ENCODE measurements around the gene SNX25. TPM values are rescaled to one million over a fixed set of nuclear protein-coding genes. Genes with fewer than 3 reads are reported as not detected.

The SNX25 gene
- total RNA-seq, 2 donors from 2014 or later: 13.3 to 30.6 TPM

GRCh38 chr4:185380320-185380719 lies 170.9 kb downstream of the SNX25 start:
- no peak overlapping the region for H3K27ac ChIP-seq
- no peak overlapping the region for H3K9ac ChIP-seq (ENCODE audit: low read depth in 2 of 2, low read length in 2 of 2)
- H3K27me3 ChIP-seq: no peaks in the 10 kb centered on the region
- no peaks in the 10 kb centered on the region for H3K36me3 ChIP-seq
- H3K9me3 ChIP-seq: no peaks in the 10 kb centered on the region
- no peaks in the 10 kb centered on the region for H3K4me1 ChIP-seq
- no peak for DNase-seq
- TF ChIP-seq CTCF (IDR thresholded peaks at IDR 0.05): no peak
- intact Hi-C loops (cut with DNase I): no loop called here
- no peak overlapping the region for H3K4me3 ChIP-seq

DNA sequence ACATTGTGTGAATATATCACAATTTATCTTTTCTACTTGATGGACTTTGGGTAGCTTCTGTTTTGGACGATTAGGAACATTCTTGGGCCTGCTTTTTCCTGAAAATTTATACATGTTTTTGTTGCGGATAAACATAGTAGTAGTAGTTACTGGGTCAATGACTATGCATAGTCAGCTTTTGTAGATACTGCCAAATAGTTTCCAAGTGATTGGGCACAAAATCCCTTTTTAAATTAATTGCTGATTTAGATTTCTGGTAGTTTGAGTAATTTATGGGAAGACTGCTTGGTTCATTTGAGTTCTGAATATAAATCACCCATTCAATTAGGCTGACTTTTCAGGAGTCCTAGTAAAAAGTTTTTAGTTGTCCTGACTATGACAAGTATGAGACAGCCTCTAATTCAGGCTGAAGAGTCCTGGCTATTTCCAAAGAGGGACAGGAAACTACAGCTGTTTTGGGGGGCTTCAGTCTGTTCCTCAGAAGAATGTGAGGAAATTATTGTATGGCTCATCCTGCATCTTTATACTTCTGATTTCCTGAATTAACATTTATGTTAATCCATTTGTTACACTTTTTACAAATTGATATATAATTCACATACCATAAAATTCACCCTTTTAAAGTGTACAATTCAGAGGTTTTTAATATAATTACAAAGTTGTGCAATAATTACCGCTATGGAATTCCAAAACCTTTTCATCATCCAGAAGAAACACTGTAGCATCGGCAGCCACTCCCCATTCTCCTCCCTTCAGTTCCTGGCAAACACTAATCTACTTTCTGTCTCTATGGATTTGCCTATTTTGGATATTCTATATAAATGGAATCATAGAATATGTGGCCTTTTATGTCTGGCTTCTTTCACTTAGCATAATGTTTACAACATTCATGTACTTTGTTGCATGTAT lies 172.1 kb downstream of the SNX25 start:
- DNase-seq: no peak
- no peaks in the 10 kb centered on the region for H3K9me3 ChIP-seq
- H3K36me3 ChIP-seq: no peaks in the 10 kb centered on the region
- no peak overlapping the region for H3K4me3 ChIP-seq
- TF ChIP-seq CTCF (IDR thresholded peaks at IDR 0.05): no peak
- no peak overlapping the region for H3K9ac ChIP-seq (ENCODE audit: low read depth in 2 of 2, low read length in 2 of 2)
- no peaks in the 10 kb centered on the region for H3K27me3 ChIP-seq
- intact Hi-C loops (cut with DNase I): no loop called here
- no peaks in the 10 kb centered on the region for H3K4me1 ChIP-seq
- H3K27ac ChIP-seq: no peak overlapping the region

DNA sequence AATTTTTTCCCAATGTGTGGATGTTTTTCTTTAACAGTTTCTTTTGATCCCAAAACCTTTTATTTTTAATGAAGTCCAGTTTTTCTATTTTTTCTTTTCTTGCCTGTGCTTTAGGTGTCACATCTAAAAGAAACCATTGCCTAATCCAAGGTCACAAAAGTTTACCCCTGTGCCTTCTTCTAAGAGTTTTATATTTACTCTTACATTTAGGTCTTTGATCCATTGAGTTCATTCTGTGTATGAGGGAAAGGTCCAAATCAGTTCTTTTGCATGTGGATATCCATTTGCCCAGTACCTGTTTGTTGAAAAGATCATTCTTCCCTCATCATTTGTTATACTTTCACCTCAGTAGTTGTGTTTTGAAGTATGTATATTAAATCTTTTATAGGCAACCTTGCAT lies 173.4 kb downstream of the SNX25 start:
- DNase-seq: no peak
- Histone ChIP-seq H3K4me3 (no peak overlapping the region), H3K4me1 (no peaks in the 10 kb centered on the region), H3K27me3 (no peaks in the 10 kb centered on the region), H3K9me3 (no peaks in the 10 kb centered on the region), H3K9ac (ENCODE audit: low read depth in 2 of 2, low read length in 2 of 2) (no peak overlapping the region), H3K27ac (no peak overlapping the region), H3K36me3 (no peaks in the 10 kb centered on the region)
- TF ChIP-seq CTCF (IDR thresholded peaks at IDR 0.05): no peak
- intact Hi-C loops (cut with DNase I): no loop called here

GRCh38 chr4:185383451-185383850 lies 174.1 kb downstream of the SNX25 start:
- Histone ChIP-seq H3K27ac (no peak overlapping the region), H3K4me3 (no peak overlapping the region), H3K36me3 (no peaks in the 10 kb centered on the region), H3K27me3 (no peaks in the 10 kb centered on the region), H3K4me1 (no peaks in the 10 kb centered on the region), H3K9me3 (no peaks in the 10 kb centered on the region), H3K9ac (ENCODE audit: low read depth in 2 of 2, low read length in 2 of 2) (peak overlapping the region in 1 of 2 donors; percentile 6)
- DNase-seq: peak; percentile 56
- no peak for TF ChIP-seq CTCF (IDR thresholded peaks at IDR 0.05)
- intact Hi-C loops (cut with DNase I): no loop called here

- no peak for TF ChIP-seq CTCF (IDR thresholded peaks at IDR 0.05)
- Histone ChIP-seq H3K27me3 (no peaks in the 10 kb centered on the region), H3K27ac (no peak overlapping the region), H3K9ac (ENCODE audit: low read depth in 2 of 2, low read length in 2 of 2) (peak overlapping the region in 1 of 2 donors; percentile 6), H3K4me1 (no peaks in the 10 kb centered on the region), H3K36me3 (no peaks in the 10 kb centered on the region), H3K9me3 (no peaks in the 10 kb centered on the region), H3K4me3 (no peak overlapping the region)
- intact Hi-C loops (cut with DNase I): no loop called here
- no peak for DNase-seq
These were observed 174.7 kb downstream of the SNX25 start for GRCh38 chr4:185384061-185384460.

All from colonic mucosa (tissue), 4 donors.